NCI-H82 treated with DMSO at 0.1 percent for 48 hours (cell line): ENCODE measurements around the gene PCSK1.
"Not testable (repeated sequence)": the region's sequence is repeated elsewhere in the genome, so short reads cannot be mapped to it uniquely, and the experiment has no call there.

Source experiments
- DNase-seq: peaks from one replicate; lab custom pipeline; 2025; ENCODE audit not compliant: unreplicated experiment; lab: John Stamatoyannopoulos, UW

Gene PCSK1

GRCh38 chr5:96427824-96428223, 5.2 kb downstream of the PCSK1 start:
- no peak for DNase-seq

- no peak for DNase-seq
Observed at GRCh38 chr5:96426831-96427230, 6.2 kb downstream of the PCSK1 start.

- DNase-seq = no peak
Observed at GRCh38 chr5:96425443-96425842, 7.6 kb downstream of the PCSK1 start.

- DNase-seq = no peak
Observed at GRCh38 chr5:96415897-96416296, 17.2 kb downstream of the PCSK1 start.

- DNase-seq = no peak
Observed at GRCh38 chr5:96412868-96413449, 20.1 kb downstream of the PCSK1 start.

- no peak for DNase-seq
Observed at GRCh38 chr5:96410013-96410412, 23.0 kb downstream of the PCSK1 start.

GRCh38 chr5:96408841-96409538, 24.1 kb downstream of the PCSK1 start:
- no peak for DNase-seq

GRCh38 chr5:96408210-96408777, 24.8 kb downstream of the PCSK1 start:
- no peak for DNase-seq

GRCh38 chr5:96407436-96407835, 25.6 kb downstream of the PCSK1 start:
- DNase-seq = no peak

GRCh38 chr5:96404191-96404867, 28.7 kb downstream of the PCSK1 start:
- DNase-seq = no peak

GRCh38 chr5:96402500-96402899, 30.5 kb downstream of the PCSK1 start:
- no peak for DNase-seq

GRCh38 chr5:96396878-96397277, 36.2 kb downstream of the PCSK1 start:
- DNase-seq = no peak

- DNase-seq = not testable (repeated sequence)
Observed at GRCh38 chr5:96395295-96395694, 37.8 kb downstream of the PCSK1 start.

- no peak for DNase-seq
Observed at GRCh38 chr5:96391921-96392320, 41.1 kb downstream of the PCSK1 start.

- no peak for DNase-seq
Observed at GRCh38 chr5:96388176-96388575, 44.9 kb downstream of the PCSK1 start.

GRCh38 chr5:96387616-96388015, 45.4 kb downstream of the PCSK1 start:
- no peak for DNase-seq

GRCh38 chr5:96385538-96385937, 47.5 kb downstream of the PCSK1 start:
- DNase-seq = no peak

- DNase-seq = no peak
Observed at GRCh38 chr5:96384353-96384752, 48.7 kb downstream of the PCSK1 start.

GRCh38 chr5:96381526-96381925, 51.5 kb downstream of the PCSK1 start:
- DNase-seq = no peak

GRCh38 chr5:96379896-96380295, 53.2 kb downstream of the PCSK1 start:
- no peak for DNase-seq

- no peak for DNase-seq
Observed at GRCh38 chr5:96377597-96377996, 55.5 kb downstream of the PCSK1 start.

GRCh38 chr5:96377167-96377566, 55.9 kb downstream of the PCSK1 start:
- DNase-seq = no peak
